HCT116 (cell line): ENCODE data around the gene GATAD2B. TPM values are rescaled to one million over a fixed set of nuclear protein-coding genes. Genes with fewer than 3 reads are reported as not detected.

Experiments used
- ATAC-seq: fragments of 200-7000 bp; cut with Tn5 transposase; 2 replicates; pipeline ENCODE4 v1.9.1; 2020; ENCODE audit warnings: mild to moderate bottlenecking, moderate library complexity
- BruUV-seq: library from RNA; stranded (reverse); fragments of 400-500 nt; replicated peaks from 2 replicates; lab custom pipeline; 2021; lab: Mats Ljungman, UMichigan
- CTCF ChIA-PET: fragments of 300-600 bp; sonication (Branson Sonifier 250); formaldehyde crosslinking; loops from one replicate; lab custom pipeline; 2021; ENCODE audit warnings: antibody characterized with exemption; lab: Charles Lee
- POLR2A ChIA-PET: fragments of 300-600, 350-600 bp; sonication (Branson Sonifier 250); formaldehyde crosslinking; loops from one replicate; lab custom pipeline; 2021; ENCODE audit warnings: antibody characterized with exemption; lab: Charles Lee
- RAD21 ChIA-PET, 2 experiments: fragments of 300-600 bp; sonication (Branson Sonifier 250); formaldehyde crosslinking; loops; one replicate each; lab custom pipeline; 2023; ENCODE audit warnings: low total read pairs in 2 of 2; ENCODE audit not compliant: uncharacterized antibody in 2 of 2, unreplicated experiment in 2 of 2, low non-redundant PET in 1 of 2; lab: Charles Lee
- DNase-seq: peaks from one replicate; pipeline ENCODE4 v3.0.0-alpha.2; 2010; ENCODE audit warnings: low read depth, low spot score
- H2AFZ ChIP-seq: fragments of 200-600 bp; shearing (Covaris generic), sonication (generic); 2 replicates; pipeline ENCODE4 v1.6.1; 2017; ENCODE audit warnings: low read depth, mixed run types, mixed read lengths, antibody characterized with exemption, low read length; ENCODE audit not compliant: poor library complexity, severe bottlenecking
- H3K27ac ChIP-seq: 2 replicates; pipeline ENCODE4 v1.5.1; 2012; ENCODE audit warnings: low read depth, low read length
- H3K27me3 ChIP-seq: fragments of 200-600 bp; sonication (generic); 2 replicates; pipeline ENCODE4 v1.6.1; 2016; ENCODE audit warnings: mixed run types, low read length, mixed read lengths; ENCODE audit not compliant: insufficient read depth
- H3K36me3 ChIP-seq, 2 experiments: fragments of 200-500 bp in 1 of 2; fragments of 200-600 bp in 1 of 2; sonication (Bioruptor generic) in 1 of 2; sonication (generic) in 1 of 2; 2 replicates each; pipeline versions ENCODE4 v1.5.1 to v1.6.1; 2014 to 2016; ENCODE audit warnings: low read length in 2 of 2, inconsistent platforms in 1 of 2, mixed read lengths in 1 of 2, mixed run types in 1 of 2; ENCODE audit not compliant: insufficient read depth in 2 of 2, control insufficient read depth in 1 of 2
- H3K4me1 ChIP-seq, 2 experiments: fragments of 200-600 bp in 1 of 2; sonication (generic) in 1 of 2; 2 replicates each; pipeline versions ENCODE4 v1.5.1 to v1.6.1; 2012 to 2017; ENCODE audit warnings: low read length in 2 of 2, inconsistent platforms in 1 of 2, mild to moderate bottlenecking in 1 of 2, mixed read lengths in 1 of 2, mixed run types in 1 of 2, moderate library complexity in 1 of 2; ENCODE audit not compliant: insufficient read depth in 2 of 2, control insufficient read depth in 1 of 2
- H3K4me2 ChIP-seq: fragments of 200-600 bp; sonication (generic); 2 replicates; pipeline ENCODE4 v1.6.1; 2017; ENCODE audit warnings: mixed run types, low read length, mixed read lengths
- H3K4me3 ChIP-seq, 2 experiments: fragments of 200-600 bp in 1 of 2; sonication (generic) in 1 of 2; replicated peaks in 1 of 2; 2 replicates each; pipeline ENCODE4 v1.5.1; 2011 to 2016; ENCODE audit warnings: low read length in 2 of 2, control low read depth in 1 of 2, low read depth in 1 of 2, mild to moderate bottlenecking in 1 of 2, mixed read lengths in 1 of 2, mixed run types in 1 of 2
- H3K79me2 ChIP-seq: fragments of 200-600 bp; sonication (generic); 2 replicates; pipeline ENCODE4 v1.6.1; 2017; ENCODE audit warnings: mild to moderate bottlenecking, mixed run types, low read length, moderate library complexity, mixed read lengths; ENCODE audit not compliant: insufficient read depth
- H3K9ac ChIP-seq: fragments of 200-600 bp; sonication (generic); 2 replicates; pipeline ENCODE4 v1.6.1; 2016; ENCODE audit warnings: low read length, mixed read lengths
- H3K9me2 ChIP-seq: fragments of 200-600 bp; sonication (generic), shearing (Covaris generic); 2 replicates; pipeline ENCODE4 v1.6.1; 2017; ENCODE audit warnings: mixed run types, mild to moderate bottlenecking, moderate library complexity; ENCODE audit not compliant: insufficient read depth
- H3K9me3 ChIP-seq, 2 experiments: fragments of 200-500 bp in 1 of 2; fragments of 200-600 bp in 1 of 2; sonication (Bioruptor generic) in 1 of 2; sonication (generic) in 1 of 2; 2 replicates each; pipeline ENCODE4 v1.6.1; 2014 to 2017; ENCODE audit warnings: low read length in 2 of 2, mixed read lengths in 2 of 2, inconsistent platforms in 1 of 2, low read depth in 1 of 2, mild to moderate bottlenecking in 1 of 2, mixed run types in 1 of 2, moderate library complexity in 1 of 2; ENCODE audit not compliant: control insufficient read depth in 1 of 2, insufficient read depth in 1 of 2
- H4K20me1 ChIP-seq: fragments of 200-600 bp; sonication (generic), shearing (Covaris generic); 2 replicates; pipeline ENCODE4 v1.6.1; 2017; ENCODE audit warnings: mixed run types, mild to moderate bottlenecking, moderate library complexity; ENCODE audit not compliant: insufficient read depth
- CEBPB ChIP-seq: IDR thresholded peaks from 2 replicates; pipeline ENCODE4 v1.6.1; 2012; ENCODE audit warnings: low read depth
- EGR1 ChIP-seq: IDR thresholded peaks from 2 replicates; pipeline ENCODE4 v1.6.1; 2012; ENCODE audit warnings: low read depth
- EZH2 ChIP-seq: fragments of 200-600 bp; sonication (generic); IDR thresholded peaks from 2 replicates; pipeline ENCODE4 v1.6.1; 2017; ENCODE audit warnings: antibody characterized with exemption, mixed run types
- FOSL1 ChIP-seq: IDR thresholded peaks from 2 replicates; pipeline ENCODE4 v1.6.1; 2012; ENCODE audit warnings: low read depth
- JUND ChIP-seq: IDR thresholded peaks from 2 replicates; pipeline ENCODE4 v1.6.1; 2012
- POLR2A ChIP-seq: IDR thresholded peaks from 2 replicates; pipeline ENCODE4 v1.7.0; 2011; ENCODE audit warnings: borderline replicate concordance; ENCODE audit not compliant: insufficient read depth, insufficient read length; ENCODE audit errors: extremely low read depth
- POLR2AphosphoS5 ChIP-seq: IDR thresholded peaks from 2 replicates; pipeline ENCODE4 v1.6.1; 2011; ENCODE audit warnings: mild to moderate bottlenecking, low read depth, low read length, moderate library complexity
- RAD21 ChIP-seq: IDR thresholded peaks from 2 replicates; pipeline ENCODE4 v1.6.1; 2012; ENCODE audit warnings: low read depth, mild to moderate bottlenecking
- SIN3A ChIP-seq: IDR thresholded peaks from 2 replicates; pipeline ENCODE4 v1.6.1; 2012; ENCODE audit warnings: low read depth
- SRF ChIP-seq: IDR thresholded peaks from 2 replicates; pipeline ENCODE4 v1.6.1; 2012; ENCODE audit warnings: low read depth
- TCF7L2 ChIP-seq: IDR thresholded peaks from 2 replicates; pipeline ENCODE4 v1.7.0; 2011; ENCODE audit warnings: borderline replicate concordance, inconsistent platforms; ENCODE audit not compliant: insufficient read depth, insufficient read length; ENCODE audit errors: extremely low read depth
- YY1 ChIP-seq: IDR thresholded peaks from 2 replicates; pipeline ENCODE4 v1.6.1; 2011; ENCODE audit warnings: low read length, low read depth, moderate library complexity, mild to moderate bottlenecking; ENCODE audit not compliant: insufficient replicate concordance; ENCODE audit errors: extremely low read depth
- ZFX ChIP-seq: fragments of 450-650 bp; IDR thresholded peaks from 2 replicates; pipeline ENCODE4 v1.6.1; 2017
- intact Hi-C: fragments of 100-400 bp; cut with micrococcal nuclease; formaldehyde crosslinking; loops from 2 replicates; pipeline ENCODE4 v1.10.0; 2022
- total RNA-seq: library from RNA; stranded (reverse); gene quantifications from one replicate; pipeline ENCODE4 v1.2.1, GENCODE V29; 2021; ENCODE audit not compliant: unreplicated experiment
- TF ChIP-seq, protein P1 (sequence below): IDR thresholded peaks from 2 replicates; pipeline ENCODE4 v1.6.1; 2011; ENCODE audit warnings: mild to moderate bottlenecking, low read length, moderate library complexity; ENCODE audit not compliant: insufficient replicate concordance; ENCODE audit errors: extremely low read depth
- TF ChIP-seq, protein P2 (sequence below): IDR thresholded peaks from 2 replicates; pipeline ENCODE4 v1.6.1; 2012; ENCODE audit warnings: low read depth
- TF ChIP-seq, protein P3 (sequence below): IDR thresholded peaks from 2 replicates; pipeline ENCODE4 v1.6.1; 2012
- TF ChIP-seq, protein P4 (sequence below): IDR thresholded peaks from 2 replicates; pipeline ENCODE4 v1.6.1; 2012

GATAD2B gene
- total RNA-seq, 1 experiment from 2014 or later: 50.2 TPM

DNA sequence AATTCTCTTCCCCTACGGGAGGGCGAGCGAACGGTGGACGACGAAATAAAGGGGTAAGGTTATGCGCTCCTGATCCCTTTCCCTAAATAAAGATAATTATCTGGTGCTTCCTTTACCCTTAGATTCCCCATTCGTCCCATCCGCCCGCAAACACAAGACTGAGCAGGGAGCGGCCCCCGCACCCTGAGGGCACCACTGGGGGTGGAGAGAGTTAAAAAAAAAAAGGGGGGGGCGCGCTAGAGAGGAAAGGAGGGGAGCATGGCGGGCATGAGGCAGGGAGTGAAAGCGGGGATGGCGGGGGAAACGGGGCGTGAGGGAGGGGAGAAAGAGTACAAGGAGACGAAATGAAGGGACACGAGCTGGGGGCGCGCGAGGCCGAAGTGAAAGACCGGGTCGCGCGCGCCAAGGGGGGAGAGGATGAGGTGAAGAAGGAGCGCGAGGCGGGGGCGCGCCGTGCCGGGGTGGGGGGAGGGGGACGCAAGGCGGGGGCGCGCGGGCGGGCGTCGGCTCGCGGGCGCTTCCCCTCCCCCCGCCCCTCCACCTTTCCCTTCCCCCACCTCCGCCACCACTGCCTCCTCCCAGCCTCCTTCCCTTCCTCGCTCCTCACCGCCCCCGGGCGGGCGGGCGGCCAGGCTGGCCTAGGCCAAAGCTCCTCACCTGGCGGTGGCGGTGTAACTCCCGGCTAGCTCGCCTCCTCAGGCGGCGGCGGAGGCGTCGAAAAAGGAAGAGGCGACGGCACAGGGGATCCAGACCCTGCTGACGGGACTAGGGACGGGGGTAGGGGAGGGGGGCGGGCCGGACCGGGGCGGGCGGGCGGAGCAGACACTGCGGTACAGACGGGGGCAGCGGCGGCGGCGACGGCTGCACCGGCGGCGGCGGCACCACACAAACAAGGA is 448 bp downstream of the GATAD2B start (continued):
- TF ChIP-seq, protein P1, sequence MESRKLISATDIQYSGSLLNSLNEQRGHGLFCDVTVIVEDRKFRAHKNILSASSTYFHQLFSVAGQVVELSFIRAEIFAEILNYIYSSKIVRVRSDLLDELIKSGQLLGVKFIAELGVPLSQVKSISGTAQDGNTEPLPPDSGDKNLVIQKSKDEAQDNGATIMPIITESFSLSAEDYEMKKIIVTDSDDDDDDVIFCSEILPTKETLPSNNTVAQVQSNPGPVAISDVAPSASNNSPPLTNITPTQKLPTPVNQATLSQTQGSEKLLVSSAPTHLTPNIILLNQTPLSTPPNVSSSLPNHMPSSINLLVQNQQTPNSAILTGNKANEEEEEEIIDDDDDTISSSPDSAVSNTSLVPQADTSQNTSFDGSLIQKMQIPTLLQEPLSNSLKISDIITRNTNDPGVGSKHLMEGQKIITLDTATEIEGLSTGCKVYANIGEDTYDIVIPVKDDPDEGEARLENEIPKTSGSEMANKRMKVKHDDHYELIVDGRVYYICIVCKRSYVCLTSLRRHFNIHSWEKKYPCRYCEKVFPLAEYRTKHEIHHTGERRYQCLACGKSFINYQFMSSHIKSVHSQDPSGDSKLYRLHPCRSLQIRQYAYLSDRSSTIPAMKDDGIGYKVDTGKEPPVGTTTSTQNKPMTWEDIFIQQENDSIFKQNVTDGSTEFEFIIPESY: no peak
- TF ChIP-seq, protein P2, sequence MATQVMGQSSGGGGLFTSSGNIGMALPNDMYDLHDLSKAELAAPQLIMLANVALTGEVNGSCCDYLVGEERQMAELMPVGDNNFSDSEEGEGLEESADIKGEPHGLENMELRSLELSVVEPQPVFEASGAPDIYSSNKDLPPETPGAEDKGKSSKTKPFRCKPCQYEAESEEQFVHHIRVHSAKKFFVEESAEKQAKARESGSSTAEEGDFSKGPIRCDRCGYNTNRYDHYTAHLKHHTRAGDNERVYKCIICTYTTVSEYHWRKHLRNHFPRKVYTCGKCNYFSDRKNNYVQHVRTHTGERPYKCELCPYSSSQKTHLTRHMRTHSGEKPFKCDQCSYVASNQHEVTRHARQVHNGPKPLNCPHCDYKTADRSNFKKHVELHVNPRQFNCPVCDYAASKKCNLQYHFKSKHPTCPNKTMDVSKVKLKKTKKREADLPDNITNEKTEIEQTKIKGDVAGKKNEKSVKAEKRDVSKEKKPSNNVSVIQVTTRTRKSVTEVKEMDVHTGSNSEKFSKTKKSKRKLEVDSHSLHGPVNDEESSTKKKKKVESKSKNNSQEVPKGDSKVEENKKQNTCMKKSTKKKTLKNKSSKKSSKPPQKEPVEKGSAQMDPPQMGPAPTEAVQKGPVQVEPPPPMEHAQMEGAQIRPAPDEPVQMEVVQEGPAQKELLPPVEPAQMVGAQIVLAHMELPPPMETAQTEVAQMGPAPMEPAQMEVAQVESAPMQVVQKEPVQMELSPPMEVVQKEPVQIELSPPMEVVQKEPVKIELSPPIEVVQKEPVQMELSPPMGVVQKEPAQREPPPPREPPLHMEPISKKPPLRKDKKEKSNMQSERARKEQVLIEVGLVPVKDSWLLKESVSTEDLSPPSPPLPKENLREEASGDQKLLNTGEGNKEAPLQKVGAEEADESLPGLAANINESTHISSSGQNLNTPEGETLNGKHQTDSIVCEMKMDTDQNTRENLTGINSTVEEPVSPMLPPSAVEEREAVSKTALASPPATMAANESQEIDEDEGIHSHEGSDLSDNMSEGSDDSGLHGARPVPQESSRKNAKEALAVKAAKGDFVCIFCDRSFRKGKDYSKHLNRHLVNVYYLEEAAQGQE: no peak
- peak; percentile 27; the same call in 1 of the 2 replicates for TF ChIP-seq POLR2AphosphoS5
- TF ChIP-seq RAD21: no peak
- TF ChIP-seq CEBPB: no peak
- peak; percentile 61 for TF ChIP-seq ZFX

DNA sequence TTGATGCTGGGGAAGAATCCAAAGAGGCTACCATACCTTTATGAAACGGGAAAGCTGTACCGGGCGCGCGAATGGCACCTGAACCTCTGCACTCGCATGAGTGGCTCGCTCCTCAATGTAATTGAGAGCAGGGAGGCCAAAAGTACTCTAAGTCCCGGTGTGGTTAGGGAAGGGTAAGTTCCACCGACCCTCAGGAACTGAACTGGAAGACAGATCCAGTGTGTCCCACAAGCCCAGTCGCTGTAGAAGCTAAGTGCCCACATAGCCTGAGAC is 1.0 kb downstream of the GATAD2B start:
- Histone ChIP-seq H3K4me2 (peak overlapping the region; percentile 93), H4K20me1 (0 out of 2 replicates have a peak, but pooled peaks cover 2% of the 10 kb centered on the region), H3K27me3 (no peaks in the 10 kb centered on the region), H3K9ac (peak overlapping the region; percentile 85), H3K4me3 (peak overlapping the region; percentile 76 to 85), H2AFZ (no peak overlapping the region), H3K27ac (peak overlapping the region; percentile 54)
- CTCF ChIA-PET: no interaction called here
- BruUV-seq: TSS peak; percentile 46
- intact Hi-C loops: no loop called here
- DNase-seq: no peak
- TF ChIP-seq SRF: no peak
- TF ChIP-seq EGR1: no peak
- no peak for TF ChIP-seq SIN3A
- no peak for TF ChIP-seq EZH2
- no peak for TF ChIP-seq POLR2A
- TF ChIP-seq TCF7L2: no peak
- no peak for TF ChIP-seq JUND
- TF ChIP-seq YY1: no peak
- TF ChIP-seq RAD21: no peak
- no peak for TF ChIP-seq CEBPB
- no peak for TF ChIP-seq FOSL1
- TF ChIP-seq, protein P3, sequence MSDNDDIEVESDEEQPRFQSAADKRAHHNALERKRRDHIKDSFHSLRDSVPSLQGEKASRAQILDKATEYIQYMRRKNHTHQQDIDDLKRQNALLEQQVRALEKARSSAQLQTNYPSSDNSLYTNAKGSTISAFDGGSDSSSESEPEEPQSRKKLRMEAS: no peak
- TF ChIP-seq, protein P4, sequence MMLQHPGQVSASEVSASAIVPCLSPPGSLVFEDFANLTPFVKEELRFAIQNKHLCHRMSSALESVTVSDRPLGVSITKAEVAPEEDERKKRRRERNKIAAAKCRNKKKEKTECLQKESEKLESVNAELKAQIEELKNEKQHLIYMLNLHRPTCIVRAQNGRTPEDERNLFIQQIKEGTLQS: no peak
- TF ChIP-seq, all 23 proteins: peak for 0
- Histone ChIP-seq H3K79me2 (peaks cover 55% of the 10 kb centered on the region), H3K9me3 (no peaks in the 10 kb centered on the region), H3K4me1 (peaks cover 16 to 33% of the 10 kb centered on the region in 2 experiments), H3K9me2 (no peaks in the 10 kb centered on the region), H3K36me3 (peaks cover 0 to 4% of the 10 kb centered on the region in 2 experiments; a peak in 1 of 4 replicates)
- RAD21 ChIA-PET: no interaction called here
- ATAC-seq: no peak
- POLR2A ChIA-PET: no interaction called here
